Umbilical cord (tissue), 2 donors: ENCODE results near the gene QRICH2. TPM values are rescaled to one million over a fixed set of nuclear protein-coding genes. Genes with fewer than 3 reads are reported as not detected.
"Not testable (repeated sequence)": the region's sequence is repeated elsewhere in the genome, so short reads cannot be mapped to it uniquely, and the experiment has no call there.

Experiments
- DNase-seq: peaks from one replicate; pipeline ENCODE4 v3.0.0-alpha.2; 2015; ENCODE audit warnings: low spot score
- total RNA-seq: library from RNA; depleted of rRNA; stranded (reverse); fragments of >200 nt; gene quantifications from one replicate; pipeline ENCODE4 v1.2.3, GENCODE V29; 2014; ENCODE audit warnings: low replicate concordance; ENCODE audit not compliant: insufficient read depth

QRICH2 gene
- total RNA-seq, result 0.48 TPM

GRCh38 chr17:76307966-76308338 is at the start of gene QRICH2:
QRICH2 (minus strand) TSS chr17:76308276; CDS start chr17:76307998, 278 bp downstream.
- DNase-seq, result no peak

DNA sequence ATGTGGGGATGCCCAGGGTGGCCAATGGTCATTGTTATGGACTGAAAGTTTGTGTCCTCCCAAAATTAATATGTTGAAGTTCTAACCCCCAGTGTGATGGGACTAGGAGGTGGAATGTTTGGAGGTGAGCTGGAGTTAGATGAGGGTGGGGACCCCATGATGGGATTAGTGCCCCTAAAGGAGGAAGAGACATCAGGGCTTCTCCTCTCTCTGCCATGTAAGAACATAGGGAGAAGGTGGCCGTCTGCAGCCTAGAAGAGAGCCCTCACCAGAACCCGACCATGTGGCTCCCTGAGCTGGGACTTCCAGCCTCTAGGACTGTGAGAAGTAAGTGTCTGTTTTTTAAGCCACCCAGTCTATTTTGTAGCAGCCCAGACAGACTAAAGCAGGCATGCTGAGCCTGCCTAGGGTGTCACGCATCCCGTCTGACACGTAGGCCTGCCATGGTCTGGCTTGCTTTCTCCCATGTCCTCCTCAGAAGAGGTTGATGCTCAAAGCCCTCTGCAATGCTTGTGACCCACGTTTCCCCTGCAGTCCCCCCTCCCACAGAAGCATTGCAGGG is 49.6 kb upstream of the QRICH2 start:
- no peak for DNase-seq

GRCh38 chr17:76356803-76357456 is 48.9 kb upstream of the QRICH2 start:
- no peak for DNase-seq

DNA sequence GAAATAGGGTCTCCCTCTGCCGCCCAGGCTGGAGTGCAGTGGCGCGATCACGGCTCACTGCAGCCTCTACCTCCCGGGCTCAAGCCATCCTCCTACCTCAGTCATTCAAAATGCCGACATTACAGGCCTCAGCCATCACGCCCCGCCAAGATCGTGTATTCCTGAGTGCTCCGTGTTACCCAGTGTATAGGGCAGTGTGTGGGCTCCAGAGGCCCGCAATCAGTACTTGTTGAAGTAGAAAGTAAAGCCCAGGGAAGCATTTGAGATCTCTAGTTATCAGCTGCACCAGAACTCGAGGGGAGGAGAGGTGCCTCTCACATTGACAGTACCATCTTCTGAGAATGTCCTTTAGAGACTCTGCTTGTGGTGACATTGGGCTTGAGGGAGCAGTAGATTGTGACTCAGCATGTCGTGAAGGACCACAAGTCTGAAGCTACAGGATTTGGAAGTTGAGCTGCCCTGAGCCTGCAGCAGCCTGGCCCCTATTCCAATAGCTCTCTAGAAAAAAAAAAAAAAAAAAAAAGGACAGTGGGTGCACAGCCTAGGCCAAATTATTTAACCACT is 46.8 kb upstream of the QRICH2 start:
- DNase-seq, result no peak

DNA sequence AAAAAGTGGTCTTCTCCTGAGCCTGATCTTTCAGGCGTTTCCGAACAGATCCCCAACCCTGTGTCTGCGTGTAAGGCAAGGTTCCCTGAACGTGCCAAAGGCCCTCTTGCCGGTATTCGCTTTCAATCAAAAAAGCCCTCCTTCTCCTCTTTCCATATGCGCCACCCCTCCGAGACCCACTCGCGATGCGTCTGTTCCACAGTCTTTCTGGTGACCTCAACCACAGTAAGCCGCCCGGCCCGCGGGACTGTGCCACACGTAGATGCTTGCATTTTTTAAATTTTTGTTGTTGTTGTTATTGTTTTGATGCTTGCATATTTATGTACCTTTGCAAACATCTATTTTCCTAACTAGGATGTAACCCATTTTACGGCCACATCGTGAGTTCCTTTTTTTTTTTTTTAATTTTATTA is 46.2 kb upstream of the QRICH2 start:
- DNase-seq, result no peak

GRCh38 chr17:76353599-76354316 is 45.7 kb upstream of the QRICH2 start, which contains the start of gene PRPSAP1:
PRPSAP1 (minus strand) TSS chr17:76353916; CDS start chr17:76353703, 213 bp downstream.
- DNase-seq, result peak; percentile 97

GRCh38 chr17:76353004-76353598 is 45.0 kb upstream of the QRICH2 start:
- DNase-seq, result peak; percentile 22

GRCh38 chr17:76351526-76352071 is 43.5 kb upstream of the QRICH2 start:
- DNase-seq, result no peak

DNA sequence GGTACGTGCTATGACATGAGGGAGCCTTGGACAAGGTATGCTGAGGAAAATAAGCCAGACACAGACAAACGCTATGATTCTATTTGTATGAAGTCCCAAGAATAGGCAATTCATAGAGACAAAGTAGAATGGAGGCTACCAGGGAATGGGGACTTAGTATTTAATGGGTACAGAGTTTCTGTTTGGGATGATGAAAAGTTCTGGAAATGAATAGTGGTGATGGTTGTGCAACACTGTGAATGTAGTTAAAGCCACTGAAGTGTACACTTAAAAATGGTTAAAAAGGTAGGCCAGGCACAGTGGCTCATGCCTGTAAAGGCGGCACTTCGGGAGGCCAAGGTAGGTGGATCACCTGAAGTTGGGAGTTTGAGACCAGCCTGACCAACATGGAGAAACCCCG is 42.4 kb upstream of the QRICH2 start:
- DNase-seq, result no peak

DNA sequence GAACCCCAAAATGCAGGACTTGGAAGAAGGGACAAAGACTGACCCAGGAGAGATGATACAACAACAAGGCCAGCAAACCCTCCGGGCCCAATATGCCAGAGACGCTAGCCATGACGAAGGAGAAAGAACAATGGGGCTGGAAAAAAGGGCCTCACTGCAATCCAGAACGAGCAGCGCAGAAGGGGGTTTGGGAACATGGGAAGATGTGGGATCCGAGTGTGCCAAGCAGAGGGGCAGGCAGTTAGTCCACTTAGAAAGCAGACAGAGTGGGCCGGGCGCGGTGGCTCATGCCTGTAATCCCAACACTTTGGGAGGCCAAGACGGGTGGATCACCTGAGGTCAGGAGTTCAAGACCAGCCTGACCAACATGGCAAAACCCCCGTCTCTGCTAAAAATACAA is 38.9 kb upstream of the QRICH2 start:
- DNase-seq, result not testable (repeated sequence)

GRCh38 chr17:76345377-76345974 is 37.4 kb upstream of the QRICH2 start:
- DNase-seq, result no peak

DNA sequence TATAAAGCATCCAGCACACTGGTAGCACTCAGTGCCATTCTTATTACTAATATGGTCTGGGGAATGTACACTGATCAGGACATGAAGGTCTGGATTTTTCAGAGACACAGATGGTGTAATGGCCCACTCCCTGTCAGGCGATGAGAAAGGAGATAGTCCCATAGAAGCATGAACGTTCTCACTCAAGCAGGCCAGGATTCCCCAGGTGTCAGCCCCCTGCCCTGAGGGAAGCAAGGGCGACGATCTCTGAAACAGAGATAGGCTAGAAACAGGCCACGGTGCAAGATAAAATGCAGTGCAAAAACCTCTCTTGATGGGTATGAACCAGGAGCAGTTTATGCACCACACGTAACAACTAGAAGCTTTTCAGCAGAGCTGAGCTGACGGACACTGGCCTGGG is 35.0 kb upstream of the QRICH2 start:
- DNase-seq, result no peak

DNA sequence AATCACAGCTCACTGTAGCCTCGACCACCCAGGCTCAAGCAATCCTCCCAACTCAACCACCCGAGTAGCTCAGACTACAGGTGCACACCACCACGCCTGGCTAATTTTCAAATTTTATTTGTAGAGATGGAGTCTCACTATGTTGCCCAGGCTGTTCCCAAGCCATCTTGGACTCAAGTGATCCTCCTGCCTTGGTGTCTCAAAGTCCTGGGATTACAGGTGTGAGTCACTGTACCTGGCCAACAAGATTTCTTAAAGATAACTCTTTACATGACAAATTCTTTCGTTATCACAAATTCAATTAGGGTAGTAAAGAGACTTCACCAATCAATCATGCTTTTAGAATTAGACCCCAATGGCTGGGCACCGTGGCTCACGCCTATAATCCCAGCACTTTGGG is 33.2 kb upstream of the QRICH2 start:
- DNase-seq, result no peak

- no peak for DNase-seq
Observed at GRCh38 chr17:76337413-76337777, 29.3 kb upstream of the QRICH2 start.

DNA sequence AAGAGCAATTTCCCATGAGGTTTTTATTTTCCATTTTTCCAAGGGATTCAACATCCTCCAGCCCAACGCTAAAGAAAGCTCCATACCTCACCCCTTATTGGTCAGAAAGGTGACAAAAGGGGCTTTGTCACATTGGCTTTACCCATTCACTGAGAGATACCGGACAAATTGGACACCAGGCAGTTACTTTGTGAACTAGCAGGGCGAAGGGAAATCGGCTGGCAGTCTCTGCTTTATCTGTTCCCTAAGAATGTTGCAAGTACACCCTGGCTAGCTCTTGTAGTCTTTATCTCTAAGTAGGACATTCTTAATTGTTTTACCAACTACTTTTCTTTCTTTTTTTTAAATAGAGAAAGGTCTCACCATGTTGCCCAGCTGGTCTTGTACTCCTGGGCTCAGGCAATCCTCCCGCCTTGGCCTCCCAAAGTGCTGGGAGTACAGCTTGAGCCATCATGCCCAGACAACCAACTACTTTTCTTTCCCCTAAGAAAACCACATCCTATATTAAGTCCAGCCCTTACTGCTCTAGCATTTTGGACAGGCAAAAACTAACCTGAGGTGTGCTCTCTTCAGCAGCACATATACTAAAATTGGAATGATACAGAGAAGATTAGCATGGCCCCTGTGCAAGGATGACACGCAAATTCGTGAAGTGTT is 28.8 kb upstream of the QRICH2 start:
- DNase-seq, result no peak

- no peak for DNase-seq
Observed at GRCh38 chr17:76335716-76336381, 27.8 kb upstream of the QRICH2 start.

- DNase-seq, result no peak
Observed at GRCh38 chr17:76333673-76334505, 25.8 kb upstream of the QRICH2 start.

GRCh38 chr17:76331083-76331482 is 23.0 kb upstream of the QRICH2 start:
- DNase-seq, result no peak

- no peak for DNase-seq
Observed at GRCh38 chr17:76329664-76330063, 21.6 kb upstream of the QRICH2 start.
